Endothelial cell of hepatic sinusoid (primary cell): ENCODE data around the gene EDC4.
"Not testable (repeated sequence)": the region's sequence is repeated elsewhere in the genome, so short reads cannot be mapped to it uniquely, and the experiment has no call there.

Experiments used
- in situ Hi-C: cut with HindIII; loops from 2 replicates; pipeline ENCODE4 v1.10.0; 2017; ENCODE audit warnings: low sequenced_read_pairs

EDC4 gene, protein sequence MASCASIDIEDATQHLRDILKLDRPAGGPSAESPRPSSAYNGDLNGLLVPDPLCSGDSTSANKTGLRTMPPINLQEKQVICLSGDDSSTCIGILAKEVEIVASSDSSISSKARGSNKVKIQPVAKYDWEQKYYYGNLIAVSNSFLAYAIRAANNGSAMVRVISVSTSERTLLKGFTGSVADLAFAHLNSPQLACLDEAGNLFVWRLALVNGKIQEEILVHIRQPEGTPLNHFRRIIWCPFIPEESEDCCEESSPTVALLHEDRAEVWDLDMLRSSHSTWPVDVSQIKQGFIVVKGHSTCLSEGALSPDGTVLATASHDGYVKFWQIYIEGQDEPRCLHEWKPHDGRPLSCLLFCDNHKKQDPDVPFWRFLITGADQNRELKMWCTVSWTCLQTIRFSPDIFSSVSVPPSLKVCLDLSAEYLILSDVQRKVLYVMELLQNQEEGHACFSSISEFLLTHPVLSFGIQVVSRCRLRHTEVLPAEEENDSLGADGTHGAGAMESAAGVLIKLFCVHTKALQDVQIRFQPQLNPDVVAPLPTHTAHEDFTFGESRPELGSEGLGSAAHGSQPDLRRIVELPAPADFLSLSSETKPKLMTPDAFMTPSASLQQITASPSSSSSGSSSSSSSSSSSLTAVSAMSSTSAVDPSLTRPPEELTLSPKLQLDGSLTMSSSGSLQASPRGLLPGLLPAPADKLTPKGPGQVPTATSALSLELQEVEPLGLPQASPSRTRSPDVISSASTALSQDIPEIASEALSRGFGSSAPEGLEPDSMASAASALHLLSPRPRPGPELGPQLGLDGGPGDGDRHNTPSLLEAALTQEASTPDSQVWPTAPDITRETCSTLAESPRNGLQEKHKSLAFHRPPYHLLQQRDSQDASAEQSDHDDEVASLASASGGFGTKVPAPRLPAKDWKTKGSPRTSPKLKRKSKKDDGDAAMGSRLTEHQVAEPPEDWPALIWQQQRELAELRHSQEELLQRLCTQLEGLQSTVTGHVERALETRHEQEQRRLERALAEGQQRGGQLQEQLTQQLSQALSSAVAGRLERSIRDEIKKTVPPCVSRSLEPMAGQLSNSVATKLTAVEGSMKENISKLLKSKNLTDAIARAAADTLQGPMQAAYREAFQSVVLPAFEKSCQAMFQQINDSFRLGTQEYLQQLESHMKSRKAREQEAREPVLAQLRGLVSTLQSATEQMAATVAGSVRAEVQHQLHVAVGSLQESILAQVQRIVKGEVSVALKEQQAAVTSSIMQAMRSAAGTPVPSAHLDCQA (N-terminal part only)

DNA sequence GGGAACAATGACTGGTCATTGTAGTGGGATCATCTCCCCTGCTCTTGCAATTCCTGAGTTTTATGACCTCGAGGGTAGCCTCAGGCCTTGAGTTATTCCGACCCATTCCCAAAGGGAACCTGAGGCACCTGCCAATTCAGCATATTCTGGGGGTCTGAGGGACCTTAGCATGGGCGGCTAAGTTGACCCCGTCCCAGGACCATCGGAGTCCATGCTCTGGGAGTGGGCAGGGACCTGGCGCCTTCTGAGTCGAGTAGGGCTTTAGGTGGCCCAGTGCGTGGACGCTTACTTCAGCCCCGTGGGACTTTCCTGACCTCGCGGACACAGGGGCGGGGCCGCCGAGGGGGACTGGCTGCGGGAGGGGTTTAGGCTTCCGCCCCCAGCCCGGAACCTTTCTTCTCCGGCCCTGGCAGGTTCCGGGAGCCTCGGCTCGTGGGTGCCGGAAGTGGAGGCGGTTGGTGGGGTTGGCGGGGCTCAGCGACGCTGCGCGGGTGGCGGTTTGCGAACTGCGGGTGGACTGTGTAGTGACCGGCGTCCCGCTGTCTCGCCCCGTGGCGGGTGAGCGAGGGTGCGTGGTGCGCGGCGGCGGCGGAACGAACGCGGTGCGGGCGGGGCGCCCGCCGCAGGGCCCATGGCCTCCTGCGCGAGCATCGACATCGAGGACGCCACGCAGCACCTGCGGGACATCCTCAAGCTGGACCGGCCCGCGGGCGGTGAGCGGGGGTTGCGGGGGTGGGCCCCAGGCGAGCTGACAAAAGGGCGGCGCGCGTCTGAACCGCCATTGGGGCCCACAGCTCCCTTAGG is at the start of gene EDC4:
Gene EDC4 (plus strand): TSS at position 422 of the 804 bp plus-strand sequence. CDS start 210 bp downstream, at position 632.
- in situ Hi-C loops: no loop called here

DNA sequence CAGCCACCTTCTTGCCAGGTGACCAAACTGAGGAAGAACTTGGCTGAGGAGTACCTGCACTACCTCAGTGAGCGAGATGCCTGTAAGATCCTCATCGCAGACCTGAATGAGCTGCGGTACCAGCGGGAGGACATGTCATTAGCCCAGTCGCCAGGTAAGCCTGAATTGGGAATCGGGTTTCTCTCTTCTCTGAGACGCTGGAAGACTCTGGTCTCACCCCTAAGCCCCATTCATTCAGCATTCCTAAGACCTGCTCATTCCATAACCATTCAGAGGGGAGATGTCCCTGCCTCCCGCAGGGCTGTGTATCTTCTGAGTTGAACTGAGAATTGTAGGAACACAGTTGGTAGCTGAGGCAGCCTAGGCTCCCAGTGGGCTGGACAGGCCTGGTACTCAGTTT is 47.7 kb upstream of the EDC4 start:
- in situ Hi-C loops: no loop called here

DNA sequence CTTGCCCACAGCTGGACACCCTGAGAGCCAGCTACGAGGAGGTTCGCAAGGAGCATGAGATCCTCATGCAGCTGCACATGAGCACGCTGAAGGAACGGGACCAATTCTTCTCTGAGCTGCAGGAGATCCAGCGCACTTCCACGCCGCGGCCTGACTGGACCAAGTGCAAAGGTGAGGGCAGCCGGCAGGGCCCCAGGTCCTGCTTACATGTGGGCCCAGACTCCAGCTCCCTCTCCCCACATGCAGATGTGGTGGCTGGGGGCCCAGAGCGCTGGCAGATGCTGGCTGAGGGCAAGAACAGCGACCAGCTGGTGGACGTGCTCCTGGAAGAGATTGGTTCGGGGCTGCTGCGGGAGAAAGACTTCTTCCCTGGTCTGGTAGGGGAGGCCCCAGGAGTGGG is 46.9 kb upstream of the EDC4 start:
- in situ Hi-C loops: no loop called here

DNA sequence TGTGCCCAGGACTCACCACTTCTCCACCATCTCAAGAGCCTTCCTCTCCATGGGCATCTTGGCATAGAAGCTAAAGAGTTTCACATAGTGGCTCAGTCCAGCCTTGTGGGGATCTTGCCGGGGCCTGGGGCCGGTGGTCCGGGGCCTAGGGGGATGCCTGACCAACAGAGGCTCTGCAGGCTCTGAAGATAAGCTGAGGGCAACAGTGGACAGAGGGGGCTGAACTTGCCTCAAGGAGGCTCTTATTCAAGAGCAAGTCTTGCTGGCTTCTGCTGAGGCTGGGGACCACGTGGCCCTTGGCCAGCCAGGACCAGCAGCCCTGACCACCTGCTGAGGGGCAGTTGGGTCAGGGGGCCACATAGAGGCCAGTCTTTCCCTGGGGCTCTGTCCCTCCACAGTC is 44.2 kb upstream of the EDC4 start:
- in situ Hi-C loops: no loop called here

DNA sequence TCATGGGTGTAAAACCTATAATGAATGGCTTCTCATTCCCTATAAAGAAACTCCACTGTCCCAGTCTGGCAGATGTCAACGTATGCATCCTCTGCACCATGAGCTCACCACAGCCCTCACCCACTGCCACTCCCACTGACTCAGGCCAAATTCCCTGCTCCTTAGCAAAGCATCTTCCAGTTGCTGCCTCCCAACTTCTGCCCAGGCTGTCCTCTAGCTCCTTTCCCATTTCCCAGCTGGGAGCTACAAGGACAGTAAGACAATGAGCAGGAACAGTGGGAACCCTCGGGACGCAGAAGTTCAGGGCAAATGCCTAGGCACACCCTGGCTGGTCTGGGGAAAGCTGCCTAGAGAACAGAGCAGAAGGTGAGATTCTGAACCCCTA is 39.8 kb upstream of the EDC4 start:
- in situ Hi-C loops: no loop called here

DNA sequence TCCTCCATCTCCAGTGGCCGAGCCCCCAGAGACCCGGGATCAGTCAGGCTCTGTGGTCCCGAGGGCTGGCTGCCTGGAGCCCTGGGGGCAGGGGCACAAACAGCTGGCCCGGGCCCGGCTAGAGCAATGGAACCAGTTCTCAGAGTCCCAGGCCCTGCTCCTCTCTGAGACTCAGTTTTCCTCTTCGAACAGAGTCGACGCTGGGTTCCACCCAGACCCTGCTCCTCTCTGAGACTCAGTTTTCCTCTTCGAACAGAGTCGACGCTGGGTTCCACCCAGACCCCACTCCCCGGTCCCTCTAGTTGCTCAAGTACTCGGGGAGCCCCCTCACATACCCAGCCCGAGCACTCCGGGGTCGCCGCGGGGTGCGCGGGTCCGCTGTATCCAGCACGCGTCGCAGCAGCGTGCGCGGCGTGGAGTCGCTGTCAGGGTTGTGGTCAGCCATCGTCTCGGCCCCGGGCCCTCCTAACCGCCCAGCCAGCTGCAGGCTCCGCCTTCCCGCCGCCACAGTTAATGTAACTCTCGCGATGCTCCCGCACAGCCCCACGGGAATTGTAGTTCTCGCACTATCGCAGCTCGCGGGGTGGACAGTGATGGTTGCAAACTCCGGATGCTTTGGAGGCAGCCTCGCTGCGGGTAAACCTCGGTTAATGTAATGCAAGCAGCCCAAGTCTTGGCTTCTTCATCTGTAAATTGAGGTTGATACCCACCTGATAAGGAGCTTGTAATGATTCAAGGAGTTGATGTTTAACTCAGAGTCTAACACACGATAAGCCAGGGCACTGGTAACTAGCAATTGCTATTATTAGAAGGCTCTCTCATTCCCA is 39.2 kb upstream of the EDC4 start:
- in situ Hi-C loops: no loop called here

DNA sequence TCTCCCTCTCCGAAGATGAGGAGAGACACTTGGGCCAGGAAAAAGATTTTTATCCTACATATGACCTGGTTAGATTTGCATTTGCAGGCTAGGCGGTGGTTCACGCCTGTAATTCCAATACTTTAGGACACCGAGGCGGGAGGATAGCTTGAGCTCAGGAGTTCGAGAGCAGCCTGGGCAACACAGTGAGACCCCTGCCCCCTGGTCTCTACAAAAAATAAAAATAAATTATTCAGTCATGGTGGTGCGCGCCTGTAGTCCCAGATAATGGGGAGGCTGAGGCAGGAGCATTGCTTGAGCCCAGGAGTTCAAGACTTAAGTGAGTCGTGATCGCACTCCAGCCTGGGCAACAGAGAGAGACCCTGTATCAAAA is 38.6 kb upstream of the EDC4 start:
- in situ Hi-C loops: no loop called here

DNA sequence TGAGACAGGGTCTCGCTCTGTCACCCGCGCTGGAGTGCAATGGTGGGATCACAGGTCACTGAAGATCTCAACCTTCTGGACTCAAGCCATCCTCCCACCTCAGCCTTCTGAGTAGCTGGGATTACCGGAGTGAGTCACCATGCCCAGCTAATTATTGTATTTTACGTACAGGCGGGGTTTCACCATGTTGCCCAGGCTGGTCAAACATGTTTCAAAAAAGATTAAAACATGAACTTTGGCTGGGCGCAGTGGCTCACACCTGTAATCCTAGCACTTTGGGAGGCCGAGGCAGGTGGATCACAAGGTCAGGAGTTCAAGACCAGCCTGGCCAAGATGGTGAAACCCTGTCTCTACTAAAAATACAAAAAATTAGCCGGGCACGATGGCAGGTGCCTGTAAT is 35.7 kb upstream of the EDC4 start:
- in situ Hi-C loops: not testable (repeated sequence)

DNA sequence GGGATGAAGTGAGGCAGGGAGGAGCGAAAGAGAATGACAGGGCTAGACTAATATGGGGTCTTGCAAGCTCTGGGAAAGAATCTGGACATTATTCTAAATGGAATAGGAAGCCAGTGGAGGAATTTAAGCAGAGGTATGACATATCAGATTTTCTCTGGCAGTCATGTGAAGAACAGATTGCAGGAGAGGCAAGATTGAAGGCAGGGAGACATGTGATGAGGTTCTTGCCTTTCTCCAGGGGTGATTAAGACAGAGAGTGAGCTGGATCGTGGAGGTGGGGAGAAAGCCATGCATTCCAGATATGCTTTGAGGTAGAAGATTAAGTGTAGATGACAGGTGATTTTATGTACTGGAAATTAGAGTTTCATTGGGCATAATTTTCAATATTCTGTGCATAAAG is 35.0 kb upstream of the EDC4 start:
- in situ Hi-C loops: no loop called here

DNA sequence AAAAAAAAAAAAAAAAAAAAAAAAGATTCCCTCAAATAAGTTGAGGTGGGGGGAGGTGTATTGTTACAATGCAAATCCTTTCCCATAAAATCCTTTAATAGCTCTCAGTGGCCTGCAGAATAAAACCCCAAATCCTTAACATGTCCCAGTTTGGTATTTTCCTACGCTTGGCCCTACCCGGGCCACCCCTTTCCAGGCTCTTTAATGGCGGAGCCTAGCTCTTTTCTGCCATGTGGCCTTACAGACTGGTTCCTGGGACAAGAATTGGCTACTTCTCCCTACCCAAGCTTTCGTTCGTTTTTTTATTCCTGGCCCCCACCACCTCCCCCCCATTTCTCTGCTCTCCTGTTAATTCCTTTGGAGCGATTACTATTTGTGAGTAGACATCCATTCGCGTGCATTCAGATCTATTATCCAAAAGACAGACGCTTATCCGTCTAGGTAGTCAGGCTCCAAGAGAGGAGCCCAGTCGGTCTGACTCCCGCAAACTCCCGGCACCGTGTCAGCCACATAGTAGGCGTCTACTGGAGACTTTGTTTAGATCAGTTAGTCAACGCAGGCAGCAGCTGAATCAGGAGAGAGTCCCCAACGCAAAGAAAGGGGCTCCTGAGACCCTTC is 31.5 kb upstream of the EDC4 start:
- in situ Hi-C loops: no loop called here

DNA sequence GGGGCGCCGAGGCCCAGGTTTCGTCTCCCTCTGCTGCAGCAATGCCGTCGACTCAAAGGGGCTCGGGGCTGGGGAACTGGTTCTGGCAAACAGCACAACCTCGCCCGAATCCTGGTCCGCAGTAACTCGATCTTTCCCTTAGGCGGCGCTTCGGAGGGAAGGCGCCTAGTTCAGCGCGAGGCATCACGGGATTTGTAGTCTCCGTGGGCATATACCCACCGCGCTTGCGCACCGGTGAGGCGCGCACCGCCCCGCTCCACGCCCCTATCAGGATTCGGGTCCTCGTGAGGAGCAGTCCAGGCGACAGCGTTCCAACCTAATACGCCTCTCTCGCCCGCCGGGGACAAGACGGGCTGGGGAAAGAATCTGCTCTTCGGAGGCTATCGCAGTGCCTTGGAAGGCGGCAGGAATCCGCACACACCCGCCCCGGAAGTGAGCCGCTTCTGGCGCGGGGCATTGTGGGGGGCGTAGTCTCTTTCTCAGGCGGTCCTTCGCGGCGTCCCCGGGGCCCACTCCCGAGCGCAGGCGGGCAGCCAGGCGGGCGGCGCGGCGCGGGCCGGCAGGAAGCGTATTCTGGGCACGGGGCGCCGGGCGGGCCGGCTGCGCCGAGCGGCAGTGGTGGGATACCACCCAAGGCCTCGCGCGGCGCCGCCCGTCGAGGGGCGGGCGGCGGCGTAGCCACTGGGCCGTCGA is 30.9 kb upstream of the EDC4 start, which contains the start of gene THAP11:
Gene THAP11 (plus strand): TSS at position 505 of the 693 bp plus-strand sequence. CDS start 235 bp downstream, outside the sequence.
- in situ Hi-C loops: no loop called here

DNA sequence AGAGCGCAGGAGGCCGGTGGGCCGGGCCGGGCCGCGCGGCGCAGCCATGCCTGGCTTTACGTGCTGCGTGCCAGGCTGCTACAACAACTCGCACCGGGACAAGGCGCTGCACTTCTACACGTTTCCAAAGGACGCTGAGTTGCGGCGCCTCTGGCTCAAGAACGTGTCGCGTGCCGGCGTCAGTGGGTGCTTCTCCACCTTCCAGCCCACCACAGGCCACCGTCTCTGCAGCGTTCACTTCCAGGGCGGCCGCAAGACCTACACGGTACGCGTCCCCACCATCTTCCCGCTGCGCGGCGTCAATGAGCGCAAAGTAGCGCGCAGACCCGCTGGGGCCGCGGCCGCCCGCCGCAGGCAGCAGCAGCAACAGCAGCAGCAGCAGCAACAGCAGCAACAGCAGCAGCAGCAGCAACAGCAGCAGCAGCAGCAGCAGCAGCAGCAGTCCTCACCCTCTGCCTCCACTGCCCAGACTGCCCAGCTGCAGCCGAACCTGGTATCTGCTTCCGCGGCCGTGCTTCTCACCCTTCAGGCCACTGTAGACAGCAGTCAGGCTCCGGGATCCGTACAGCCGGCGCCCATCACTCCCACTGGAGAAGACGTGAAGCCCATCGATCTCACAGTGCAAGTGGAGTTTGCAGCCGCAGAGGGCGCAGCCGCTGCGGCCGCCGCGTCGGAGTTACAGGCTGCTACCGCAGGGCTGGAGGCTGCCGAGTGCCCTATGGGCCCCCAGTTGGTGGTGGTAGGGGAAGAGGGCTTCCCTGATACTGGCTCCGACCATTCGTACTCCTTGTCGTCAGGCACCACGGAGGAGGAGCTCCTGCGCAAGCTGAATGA is 30.1 kb upstream of the EDC4 start:
- in situ Hi-C loops: no loop called here

DNA sequence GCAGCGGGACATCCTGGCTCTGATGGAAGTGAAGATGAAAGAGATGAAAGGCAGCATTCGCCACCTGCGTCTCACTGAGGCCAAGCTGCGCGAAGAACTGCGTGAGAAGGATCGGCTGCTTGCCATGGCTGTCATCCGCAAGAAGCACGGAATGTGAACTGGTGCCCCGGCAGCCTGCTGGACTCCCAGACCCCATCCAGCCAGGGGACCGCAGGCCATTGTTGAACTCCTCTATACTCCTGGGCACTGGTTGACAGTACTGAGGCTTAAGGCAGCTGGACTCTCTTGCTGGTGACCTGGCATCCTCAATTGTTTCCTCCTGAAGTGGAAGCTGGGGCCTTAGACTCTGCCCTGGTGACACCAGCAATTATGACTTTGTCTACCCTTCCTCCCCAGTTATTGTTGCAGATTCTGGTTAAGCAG is 29.5 kb upstream of the EDC4 start:
- in situ Hi-C loops: no loop called here

DNA sequence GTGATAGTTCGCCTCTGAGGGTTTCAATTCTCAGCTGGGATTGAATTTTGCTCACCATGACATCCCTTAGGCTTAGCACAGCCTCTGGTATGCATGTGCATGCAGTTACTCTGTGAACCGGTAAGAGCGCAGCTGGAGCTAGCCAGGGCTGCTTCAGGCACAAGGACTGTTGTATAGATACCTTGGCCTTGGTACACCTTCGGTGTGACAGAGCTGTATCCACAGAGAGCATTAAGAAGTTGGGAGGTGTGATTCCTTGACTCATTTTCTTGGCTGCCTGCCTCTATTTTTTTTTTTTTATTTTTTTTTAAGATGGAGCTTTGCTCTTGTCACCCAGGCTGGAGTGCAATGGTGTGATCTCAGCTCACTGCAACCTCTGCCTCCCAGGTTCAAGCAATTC is 28.4 kb upstream of the EDC4 start:
- in situ Hi-C loops: no loop called here

DNA sequence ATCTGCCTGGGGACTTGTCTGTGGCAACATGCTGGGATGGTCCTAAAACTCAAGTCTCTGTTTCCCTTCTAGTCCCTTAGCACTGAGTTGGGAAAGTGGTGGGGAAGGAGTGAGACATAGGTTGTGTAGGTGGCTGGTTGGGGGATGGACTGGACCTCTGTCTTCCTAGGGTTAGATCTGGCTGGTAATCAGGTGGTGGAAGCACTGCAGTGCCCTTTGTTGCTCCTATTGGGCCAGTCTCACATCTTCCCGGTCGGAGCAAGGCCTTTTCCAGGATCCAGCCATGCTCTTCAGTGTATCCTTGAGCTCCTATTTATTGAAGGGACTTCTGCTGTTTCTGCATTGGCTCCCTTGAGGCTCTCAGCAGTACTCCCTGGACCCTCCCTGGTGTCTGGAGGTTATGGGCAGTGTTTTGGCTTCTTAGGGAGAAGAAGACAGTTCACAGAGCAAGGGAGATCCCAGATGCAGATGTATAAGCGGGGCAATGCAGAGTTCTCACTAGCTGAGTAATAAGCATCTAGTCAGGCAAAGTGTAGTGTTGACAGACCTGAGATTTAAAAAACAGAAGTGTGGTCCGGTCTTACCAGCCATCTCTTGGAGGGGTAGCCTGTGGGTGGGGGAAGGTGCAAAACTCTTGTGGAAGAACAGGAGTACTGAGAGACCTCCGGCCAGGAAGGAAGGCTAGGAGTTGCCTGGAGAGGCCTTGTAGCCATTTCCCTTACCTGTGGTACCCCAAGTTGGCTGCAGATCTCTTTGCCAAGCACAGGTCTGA is 27.4 kb upstream of the EDC4 start:
- in situ Hi-C loops: no loop called here

DNA sequence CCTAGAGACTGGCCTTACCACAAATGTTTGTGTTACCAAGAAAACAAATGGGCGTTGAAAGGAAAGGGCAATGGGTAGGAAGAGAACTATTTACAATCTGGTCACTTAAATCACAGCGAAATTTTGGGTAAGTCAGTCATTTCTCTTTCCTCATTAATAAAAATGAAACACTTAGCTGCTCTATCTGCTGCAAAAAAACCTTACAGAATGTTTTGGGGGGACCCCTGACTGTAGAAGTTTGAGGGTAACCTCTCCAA is 26.9 kb upstream of the EDC4 start:
- in situ Hi-C loops: no loop called here
